Loucy (cell line): ENCODE measurements around the gene SLAMF1.

Source experiments
- EZH2phosphoT487 ChIP-seq: fragments of 200-600 bp; IDR thresholded peaks from 2 replicates; pipeline ENCODE4 v1.6.1; 2018; ENCODE audit warnings: antibody characterized with exemption, mild to moderate bottlenecking, moderate library complexity, borderline replicate concordance
- TF ChIP-seq, protein P1 (sequence below): fragments of 200-600 bp; sonication (generic); conservative IDR thresholded peaks from 2 replicates; pipeline ENCODE4 v1.5.1; 2014; ENCODE audit warnings: mild to moderate bottlenecking, antibody characterized with exemption, low read length

GRCh38 chr1:160578525-160579191 lies 68.2 kb downstream of the SLAMF1 start:
- TF ChIP-seq, protein P1, sequence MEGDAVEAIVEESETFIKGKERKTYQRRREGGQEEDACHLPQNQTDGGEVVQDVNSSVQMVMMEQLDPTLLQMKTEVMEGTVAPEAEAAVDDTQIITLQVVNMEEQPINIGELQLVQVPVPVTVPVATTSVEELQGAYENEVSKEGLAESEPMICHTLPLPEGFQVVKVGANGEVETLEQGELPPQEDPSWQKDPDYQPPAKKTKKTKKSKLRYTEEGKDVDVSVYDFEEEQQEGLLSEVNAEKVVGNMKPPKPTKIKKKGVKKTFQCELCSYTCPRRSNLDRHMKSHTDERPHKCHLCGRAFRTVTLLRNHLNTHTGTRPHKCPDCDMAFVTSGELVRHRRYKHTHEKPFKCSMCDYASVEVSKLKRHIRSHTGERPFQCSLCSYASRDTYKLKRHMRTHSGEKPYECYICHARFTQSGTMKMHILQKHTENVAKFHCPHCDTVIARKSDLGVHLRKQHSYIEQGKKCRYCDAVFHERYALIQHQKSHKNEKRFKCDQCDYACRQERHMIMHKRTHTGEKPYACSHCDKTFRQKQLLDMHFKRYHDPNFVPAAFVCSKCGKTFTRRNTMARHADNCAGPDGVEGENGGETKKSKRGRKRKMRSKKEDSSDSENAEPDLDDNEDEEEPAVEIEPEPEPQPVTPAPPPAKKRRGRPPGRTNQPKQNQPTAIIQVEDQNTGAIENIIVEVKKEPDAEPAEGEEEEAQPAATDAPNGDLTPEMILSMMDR: no peak
- TF ChIP-seq EZH2phosphoT487: no peak
